ENCODE measurements around the gene PLAGL2.
"Not testable (repeated sequence)": the region's sequence is repeated elsewhere in the genome, so short reads cannot be mapped to it uniquely, and the experiment has no call there.

PLAGL2 gene

GRCh38 chr20:32204205-32205109 is 3.1 kb downstream of the PLAGL2 start:
- DNase-seq: no peak

DNA sequence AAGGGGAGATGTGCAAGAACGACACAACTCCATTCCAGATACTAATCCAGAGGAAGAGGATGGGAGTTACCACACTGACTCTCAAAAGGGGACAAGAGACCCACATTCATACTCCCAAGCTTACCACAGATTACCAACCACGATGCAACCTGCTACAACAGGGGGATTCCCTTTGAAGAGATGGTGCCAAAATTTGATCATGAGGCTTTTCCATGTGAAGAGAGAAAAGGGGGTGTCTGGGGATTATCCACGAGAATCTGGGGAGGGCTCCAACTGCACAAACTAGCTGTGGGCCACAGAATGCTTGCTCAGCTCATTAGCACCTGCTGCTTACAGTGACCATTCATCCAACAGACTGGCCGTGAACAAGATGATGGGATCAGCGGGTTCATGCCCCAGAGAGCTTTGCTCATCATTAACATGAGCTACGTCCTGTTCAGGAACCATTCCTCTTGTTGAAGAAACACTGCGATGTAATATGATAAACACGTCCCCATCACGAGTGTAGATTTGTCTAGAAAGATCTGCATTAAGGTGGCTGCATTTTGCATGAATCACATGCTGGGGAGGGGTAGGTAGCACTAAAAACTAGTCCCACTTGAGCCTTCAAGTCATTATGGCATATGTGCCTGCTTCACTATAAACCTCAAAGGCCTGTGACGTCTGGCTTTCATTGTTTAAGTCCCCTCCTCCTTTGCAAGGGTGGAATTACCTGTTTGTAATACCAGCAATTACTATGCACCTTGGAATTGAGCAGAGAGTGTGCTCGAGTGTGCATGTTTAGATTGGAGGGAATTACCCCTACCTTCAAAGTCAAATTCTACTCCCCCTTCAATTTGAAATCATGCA is 4.0 kb downstream of the PLAGL2 start:
- no peak for DNase-seq

GRCh38 chr20:32201977-32202363 is 5.6 kb downstream of the PLAGL2 start:
- no peak for DNase-seq

DNA sequence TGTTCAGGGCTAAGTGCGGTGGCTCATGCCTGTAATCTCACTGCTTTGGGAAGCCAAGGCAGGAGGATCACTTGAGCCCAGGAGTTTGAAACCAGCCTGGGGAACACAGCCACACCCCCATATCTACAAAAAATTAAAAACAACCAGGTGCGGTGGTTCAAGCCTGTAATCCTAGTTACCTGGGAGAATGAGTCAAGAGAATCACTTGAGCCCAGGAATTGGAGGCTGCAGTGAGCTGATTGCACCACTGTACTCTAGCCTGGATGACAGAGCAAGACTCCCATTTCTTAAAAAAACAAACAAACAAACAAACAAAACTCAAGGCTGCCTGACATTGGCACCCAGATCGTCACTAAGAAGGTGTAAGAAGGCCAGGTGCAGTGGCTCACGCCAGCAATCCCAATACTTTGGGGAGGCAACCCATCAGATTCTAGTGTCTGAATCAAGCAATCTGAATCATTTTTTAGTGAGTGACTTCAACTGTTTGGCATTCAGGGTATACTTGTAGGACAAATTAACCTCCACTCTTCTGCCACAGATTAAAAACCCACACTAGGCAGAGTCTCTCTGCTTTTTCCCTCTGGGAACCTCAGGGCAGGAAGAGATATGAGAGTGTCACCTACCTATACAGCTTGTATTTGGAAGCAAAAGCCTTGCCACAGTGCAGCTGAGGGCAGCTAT is 6.1 kb downstream of the PLAGL2 start:
- no peak for DNase-seq

DNA sequence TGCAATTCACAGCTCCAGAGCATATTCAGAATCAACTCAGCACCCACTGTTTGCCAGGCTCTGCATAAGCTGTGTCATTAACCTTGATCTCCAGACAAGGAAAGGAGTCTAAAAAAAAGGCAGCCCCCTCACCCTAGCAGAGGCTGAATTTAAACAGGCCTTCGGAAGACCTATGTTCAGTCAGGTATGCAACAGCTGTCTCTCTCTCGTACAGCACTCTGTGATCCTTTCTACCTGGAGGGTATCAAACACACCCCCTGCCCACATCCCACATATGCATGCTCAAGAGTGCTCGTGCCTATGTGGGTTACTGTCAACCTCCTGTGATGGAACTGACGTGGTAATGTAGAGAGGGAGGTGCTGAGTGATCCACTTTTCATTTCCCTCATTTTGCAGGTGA is 8.5 kb downstream of the PLAGL2 start:
- no peak for DNase-seq

DNA sequence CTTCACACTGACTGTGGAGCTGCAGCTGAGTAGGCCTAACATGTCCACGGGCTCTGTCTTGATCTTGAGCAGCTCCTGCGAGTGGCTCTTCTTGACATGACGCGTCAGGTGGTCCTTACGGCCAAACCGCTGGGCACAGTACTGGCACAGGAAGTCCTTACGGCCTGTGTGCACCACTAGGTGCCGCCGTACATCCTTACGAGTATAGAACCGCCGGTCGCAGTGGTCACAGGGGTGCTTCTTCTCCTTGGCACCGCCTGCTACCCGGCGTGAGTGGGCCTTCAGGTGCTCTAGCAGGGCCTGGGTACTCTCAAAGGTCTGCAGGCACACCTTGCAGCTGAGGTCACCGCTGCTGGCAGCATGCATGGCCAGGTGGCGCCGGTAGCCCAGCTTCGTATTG is 10.4 kb downstream of the PLAGL2 start:
- DNase-seq: not testable (repeated sequence)

- not testable (repeated sequence) for DNase-seq
Measured at GRCh38 chr20:32196613-32197012, 10.9 kb downstream of the PLAGL2 start.

DNA sequence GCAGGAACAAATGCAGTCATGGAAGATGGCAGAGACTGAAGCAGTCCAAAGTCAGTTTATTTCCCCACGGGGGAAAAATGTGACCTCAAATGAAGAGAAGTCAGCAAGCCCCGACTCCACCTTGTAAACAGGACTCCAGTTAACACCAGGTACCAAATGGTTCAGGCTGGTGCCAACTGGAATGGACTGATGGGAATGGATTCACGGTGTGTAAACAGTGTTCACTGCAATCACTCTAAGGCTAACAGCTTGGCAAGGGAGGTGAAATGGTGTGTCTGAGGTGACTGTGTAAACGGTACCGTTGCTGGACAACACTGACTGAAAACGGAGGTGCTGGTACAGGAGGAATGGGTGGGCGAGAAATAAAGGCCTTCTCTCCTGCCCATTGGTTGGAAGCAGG is 12.0 kb downstream of the PLAGL2 start:
- no peak for DNase-seq

DNA sequence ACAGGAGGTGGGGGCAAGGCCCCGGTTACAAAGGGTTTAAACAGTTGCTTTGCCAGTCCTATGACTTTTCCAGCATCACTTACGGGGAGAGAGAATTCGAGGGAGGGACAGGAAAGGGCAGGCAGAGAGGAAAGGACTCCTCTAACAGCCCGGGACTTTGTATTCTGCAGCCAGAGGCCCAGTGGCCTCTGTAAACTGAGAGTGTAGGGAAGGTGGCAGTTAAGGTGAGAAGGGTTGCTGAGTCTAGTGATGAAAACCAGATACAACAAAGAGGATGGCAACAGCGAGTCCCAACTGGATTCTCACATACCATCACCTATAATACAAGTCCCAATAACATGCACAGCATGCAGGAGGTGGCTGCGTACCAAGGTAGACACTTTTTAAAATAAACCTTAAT is 13.5 kb downstream of the PLAGL2 start:
- DNase-seq: no peak

- DNase-seq: not testable (repeated sequence)
Measured at GRCh38 chr20:32193336-32193735, 14.2 kb downstream of the PLAGL2 start.

DNA sequence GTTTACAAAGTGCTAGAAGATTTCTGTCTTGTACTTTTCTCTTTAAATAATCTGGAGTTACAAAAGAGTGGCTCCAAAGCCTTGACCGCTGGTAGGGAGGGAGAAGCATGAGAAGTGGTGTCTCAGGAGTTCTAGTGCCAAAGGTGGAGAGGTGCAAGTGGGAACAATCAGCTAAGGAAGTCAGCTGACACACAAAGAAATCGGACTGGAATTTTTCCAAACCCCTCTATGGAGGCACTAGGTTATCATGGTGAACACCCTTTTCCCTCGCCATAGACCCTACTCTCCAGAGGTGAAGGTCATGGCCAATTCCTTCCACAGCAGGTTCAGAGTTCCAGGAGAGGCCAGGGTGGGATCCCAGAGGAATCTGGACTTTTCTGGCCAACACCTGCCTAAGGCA is 14.8 kb downstream of the PLAGL2 start:
- DNase-seq: no peak

DNA sequence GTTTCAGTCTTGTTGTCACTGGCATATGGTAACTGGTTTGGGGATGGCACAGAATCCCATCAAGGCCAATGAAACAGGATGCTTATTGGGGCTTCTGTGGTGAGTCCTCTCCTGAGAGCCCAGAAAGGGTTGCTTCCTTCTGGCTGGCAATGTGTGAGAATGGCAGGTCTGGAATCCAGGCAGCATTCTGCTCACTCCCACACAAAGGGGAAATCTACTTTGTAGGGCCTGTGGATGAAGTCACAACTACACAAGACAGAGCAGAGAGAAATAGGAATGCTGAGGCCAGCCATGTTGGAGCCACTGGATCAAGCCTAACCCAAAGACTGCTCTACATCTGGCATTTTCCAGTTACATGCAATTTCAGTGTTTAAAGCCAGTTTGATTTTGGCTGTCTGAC is 15.7 kb downstream of the PLAGL2 start:
- no peak for DNase-seq

- DNase-seq: no peak
Measured at GRCh38 chr20:32191422-32191821, 16.1 kb downstream of the PLAGL2 start.

- DNase-seq: no peak
Measured at GRCh38 chr20:32190616-32191415, 16.7 kb downstream of the PLAGL2 start.

- DNase-seq: peak in 1 of 2 experiments; percentile 11
Measured at GRCh38 chr20:32189691-32190615, 17.6 kb downstream of the PLAGL2 start.

DNA sequence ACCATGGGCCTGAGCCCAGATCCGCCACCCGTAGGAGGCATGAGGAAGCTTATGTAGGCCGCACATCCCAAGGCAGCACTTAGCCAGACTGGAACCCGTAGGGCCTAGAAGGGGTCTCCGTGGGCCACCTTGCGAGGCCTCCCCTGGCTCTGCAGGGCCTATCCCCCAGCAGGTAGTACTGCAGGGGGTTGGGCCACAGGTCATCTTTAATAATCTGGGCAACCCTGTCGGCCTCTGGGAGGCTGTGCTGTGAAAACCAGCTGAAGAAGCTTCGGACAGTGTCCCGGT is 18.5 kb downstream of the PLAGL2 start:
- DNase-seq: no peak

DNA sequence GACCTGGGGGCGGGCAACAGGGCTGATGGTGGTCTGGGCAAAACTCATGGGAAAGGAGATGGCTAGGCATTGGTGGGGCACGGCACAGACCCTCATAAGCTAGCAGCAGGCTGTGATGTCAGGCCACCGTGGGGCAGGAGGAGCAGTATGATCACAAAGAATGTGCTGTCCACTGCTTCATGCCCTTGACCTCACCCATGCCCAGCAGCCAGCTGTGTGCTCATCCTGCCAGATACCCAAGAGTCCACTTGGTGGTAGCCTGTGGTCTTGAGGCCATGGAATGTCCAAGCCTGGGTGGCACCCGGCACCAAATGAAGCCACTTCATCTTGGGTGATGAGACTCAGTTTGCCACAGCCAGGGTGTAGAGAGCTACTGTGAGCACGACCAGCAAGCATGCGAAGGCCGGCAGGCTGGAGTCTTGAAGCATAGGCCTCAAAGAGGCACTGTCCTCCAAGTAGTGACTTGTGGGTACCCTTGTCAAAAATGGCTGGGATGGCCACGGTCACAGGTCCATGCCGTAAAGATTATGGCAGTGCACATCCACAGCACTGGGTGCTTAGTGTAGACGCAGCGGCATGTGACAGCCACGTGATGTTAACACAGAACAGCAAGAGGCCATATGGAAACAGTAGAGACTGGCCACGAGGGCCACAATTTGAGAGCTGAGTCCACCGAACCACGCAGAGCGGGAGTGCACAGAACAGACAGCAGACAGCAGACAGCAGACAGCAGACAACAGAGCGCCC is 19.0 kb downstream of the PLAGL2 start:
- no peak for DNase-seq

DNA sequence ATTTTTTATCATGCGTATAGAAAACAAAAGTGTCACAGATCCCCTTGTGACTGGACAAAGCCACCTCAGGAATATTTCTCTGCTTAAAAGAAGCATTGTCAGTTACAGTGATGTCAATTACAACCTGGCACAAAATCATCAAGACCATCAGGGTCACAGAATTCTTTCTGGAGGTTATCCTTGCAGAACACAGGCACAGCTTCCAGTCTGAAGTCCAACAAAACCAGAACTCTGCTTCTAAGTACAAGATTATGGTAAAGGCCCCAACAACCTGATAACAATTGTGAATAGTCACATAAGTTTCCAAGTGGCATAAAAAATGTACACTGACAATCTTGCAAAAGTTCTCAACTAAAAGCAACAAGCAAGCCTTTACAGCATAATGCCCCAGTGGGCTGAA is 21.0 kb downstream of the PLAGL2 start:
- DNase-seq: no peak

DNA sequence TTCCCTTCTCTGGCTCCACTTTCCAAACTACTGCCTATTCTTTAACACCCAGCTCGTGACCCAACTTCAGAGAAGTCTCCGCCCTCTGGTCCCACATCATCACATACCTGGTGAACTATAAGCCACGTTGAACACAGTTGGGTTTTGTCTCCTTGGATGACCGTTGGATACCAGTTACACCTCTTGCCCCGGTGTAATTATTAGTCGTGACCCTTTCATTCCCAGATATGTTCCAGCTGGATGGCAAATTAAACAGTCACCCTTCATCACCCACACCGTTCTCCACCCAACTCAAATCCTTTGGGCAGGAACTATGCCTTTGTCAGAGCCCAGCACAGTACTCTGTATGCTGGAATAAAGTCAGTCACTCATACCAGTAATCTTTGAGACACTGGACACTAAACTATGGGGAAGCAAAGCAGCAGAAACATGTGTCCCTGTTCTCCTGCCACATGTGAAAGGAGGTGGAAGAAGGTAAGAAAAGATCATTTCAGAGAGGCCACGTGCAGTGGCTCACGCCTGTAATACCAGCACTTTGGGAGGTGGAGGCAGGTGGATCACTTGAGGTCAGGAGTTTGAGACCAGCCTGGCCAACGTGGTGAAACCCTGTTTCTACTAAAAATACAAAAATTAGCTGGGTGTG is 22.5 kb downstream of the PLAGL2 start:
- DNase-seq: no peak

DNA sequence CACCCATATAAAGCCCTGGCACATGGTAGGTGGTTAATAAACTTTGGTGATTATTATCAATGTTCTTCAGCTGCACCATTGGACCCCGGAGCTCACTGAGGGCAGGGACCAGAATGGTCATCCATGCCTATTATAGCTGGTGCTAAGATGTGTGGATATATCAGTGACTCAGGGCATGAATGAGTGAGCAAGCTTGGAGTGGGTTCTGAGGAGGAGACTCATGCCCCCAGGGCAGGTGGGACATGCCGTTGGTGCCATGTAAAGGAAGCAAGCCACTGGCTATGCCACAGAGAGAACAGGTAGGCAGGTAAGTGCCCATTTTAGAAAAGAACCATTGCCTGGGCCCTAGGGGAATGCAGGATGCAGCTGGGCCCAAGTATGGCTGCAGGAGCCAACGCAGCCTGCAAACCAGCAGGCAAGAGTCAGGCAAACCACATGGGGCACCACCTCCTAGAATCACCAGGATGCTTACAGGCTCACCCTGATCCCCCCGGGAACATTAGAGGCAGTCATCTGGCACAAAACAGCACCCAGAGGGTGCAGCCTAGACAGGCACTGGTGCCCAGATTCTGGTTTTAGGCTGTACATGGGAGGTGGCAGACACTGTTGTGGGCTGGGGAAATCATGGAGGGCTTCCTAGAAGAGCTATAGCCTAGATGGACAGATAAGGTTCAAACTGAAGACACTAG is 23.5 kb downstream of the PLAGL2 start:
- no peak for DNase-seq

Measured in cerebellar nuclear complex (tissue), 1 donor.